ENCODE measurements around the gene GRIA3.
A peak's percentile ranks its signal among the peaks of the same experiment; 100 is the strongest.

The GRIA3 gene

GRCh38 chrX:123184219-123184865 is at the start of gene GRIA3:
Gene GRIA3 (plus strand): TSS chrX:123184278. CDS start chrX:123184536, 258 bp downstream.
- DNase-seq, result peak in 6 of 10 donors; percentile 17 to 82 (median 47)
- intact Hi-C loops (cut with DNase I), result no loop called here

- DNase-seq, result no peak
- intact Hi-C loops (cut with DNase I), result no loop called here
Measured at GRCh38 chrX:123138473-123138872, 45.6 kb upstream of the GRIA3 start.

GRCh38 chrX:123140454-123140853 is 43.6 kb upstream of the GRIA3 start:
- DNase-seq, result no peak
- intact Hi-C loops (cut with DNase I), result no loop called here

- no peak for DNase-seq
- intact Hi-C loops (cut with DNase I), result no loop called here
Measured at GRCh38 chrX:123140904-123141303, 43.2 kb upstream of the GRIA3 start.

DNA sequence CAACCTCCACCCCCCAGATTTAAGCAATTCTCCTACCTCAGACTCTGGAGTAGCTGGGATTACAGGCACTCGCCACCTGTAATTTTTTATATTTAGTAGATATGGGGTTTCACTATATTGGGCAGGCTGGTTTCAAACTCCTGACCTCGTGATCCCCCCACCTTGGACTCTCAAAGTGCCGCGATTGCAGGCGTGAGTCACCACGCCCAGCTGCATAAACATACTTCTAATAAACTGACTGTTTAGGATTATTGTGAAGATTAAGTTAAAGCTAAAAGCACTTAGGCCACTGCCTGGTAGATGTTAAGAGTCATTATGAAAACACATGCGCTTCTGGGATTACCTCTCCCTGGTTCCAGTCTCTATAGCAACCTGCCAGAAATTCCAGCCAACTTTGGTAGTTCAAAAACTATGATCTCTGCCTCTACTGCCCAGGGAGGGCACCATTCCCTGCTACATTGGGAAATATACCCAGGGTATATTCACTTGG is 30.2 kb upstream of the GRIA3 start:
- intact Hi-C loops (cut with DNase I), result no loop called here
- DNase-seq, result no peak

- no peak for DNase-seq
- intact Hi-C loops (cut with DNase I), result no loop called here
Measured at GRCh38 chrX:123155327-123155726, 28.8 kb upstream of the GRIA3 start.

- no peak for DNase-seq
- intact Hi-C loops (cut with DNase I), result no loop called here
Measured at GRCh38 chrX:123157586-123157985, 26.5 kb upstream of the GRIA3 start.

DNA sequence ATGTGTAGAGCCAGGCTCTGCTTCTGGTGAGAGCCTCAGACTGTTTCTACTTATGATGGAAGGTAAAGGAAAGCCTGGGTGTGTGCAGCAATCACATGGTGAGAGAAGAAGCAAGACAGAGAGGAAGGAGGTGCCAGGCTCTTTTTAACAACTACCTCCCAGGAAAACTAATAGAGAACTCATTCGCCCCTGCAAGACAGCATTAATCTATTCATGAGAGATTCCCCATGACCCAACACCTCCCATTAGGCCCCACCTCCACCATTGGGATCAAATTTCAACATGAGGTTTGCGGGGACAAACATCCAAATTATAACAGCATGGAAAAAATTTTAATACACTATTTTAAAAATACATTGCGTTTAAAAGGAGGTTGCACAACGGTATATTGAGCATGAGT is 24.7 kb upstream of the GRIA3 start:
- no peak for DNase-seq
- intact Hi-C loops (cut with DNase I), result no loop called here

DNA sequence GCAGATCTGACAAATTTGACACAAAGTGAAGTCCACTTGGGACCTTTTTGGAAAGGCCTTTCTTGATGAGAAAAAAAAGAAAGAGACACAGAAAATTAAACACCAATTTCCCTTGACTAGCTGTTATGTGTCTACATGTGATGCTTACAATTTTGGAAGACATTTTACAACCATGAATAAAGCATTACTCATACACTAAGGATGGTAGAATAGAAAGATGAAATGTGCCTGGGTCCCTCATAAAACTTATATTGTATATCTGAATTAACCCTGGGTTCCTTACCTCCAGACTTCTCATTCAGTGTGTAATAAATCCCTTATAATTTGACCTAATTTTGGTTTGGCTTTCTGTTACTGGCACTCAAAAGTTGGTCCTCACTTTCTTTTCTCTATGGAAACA is 16.5 kb upstream of the GRIA3 start:
- intact Hi-C loops (cut with DNase I), result no loop called here
- DNase-seq, result no peak

GRCh38 chrX:123169247-123169901 is 14.7 kb upstream of the GRIA3 start:
- no peak for DNase-seq
- intact Hi-C loops (cut with DNase I), result no loop called here

- DNase-seq, result no peak
- intact Hi-C loops (cut with DNase I), result loop anchor here (10.0 kb wide), 1 partner anchor 254 kb away; no protein-coding TSS in a partner anchor
Measured at GRCh38 chrX:123170546-123170945, 13.5 kb upstream of the GRIA3 start.

DNA sequence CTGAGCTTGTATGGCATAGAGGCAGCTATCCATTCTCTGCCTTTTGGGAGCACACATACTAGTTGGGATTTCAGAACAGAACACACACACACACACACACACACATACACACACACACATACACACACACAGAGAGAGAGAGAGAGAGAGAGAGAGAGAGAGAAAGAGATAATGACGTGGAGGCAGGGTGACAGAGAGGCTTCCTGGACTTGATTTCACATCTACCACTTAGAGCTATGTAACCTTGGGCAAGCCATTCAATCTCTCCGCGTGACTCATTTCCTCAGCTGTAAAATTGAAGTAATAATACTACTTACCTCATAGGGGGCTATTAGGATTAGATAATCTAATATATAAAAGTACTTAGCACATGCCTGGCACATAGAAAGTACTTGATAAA is 12.3 kb upstream of the GRIA3 start:
- intact Hi-C loops (cut with DNase I), result loop anchor here (10.0 kb wide), 1 partner anchor 253 kb away; no protein-coding TSS in a partner anchor
- DNase-seq, result no peak

- DNase-seq, result no peak
- intact Hi-C loops (cut with DNase I), result loop anchor here (10.0 kb wide), 1 partner anchor 252 kb away; no protein-coding TSS in a partner anchor
Measured at GRCh38 chrX:123172869-123173268, 11.2 kb upstream of the GRIA3 start.

DNA sequence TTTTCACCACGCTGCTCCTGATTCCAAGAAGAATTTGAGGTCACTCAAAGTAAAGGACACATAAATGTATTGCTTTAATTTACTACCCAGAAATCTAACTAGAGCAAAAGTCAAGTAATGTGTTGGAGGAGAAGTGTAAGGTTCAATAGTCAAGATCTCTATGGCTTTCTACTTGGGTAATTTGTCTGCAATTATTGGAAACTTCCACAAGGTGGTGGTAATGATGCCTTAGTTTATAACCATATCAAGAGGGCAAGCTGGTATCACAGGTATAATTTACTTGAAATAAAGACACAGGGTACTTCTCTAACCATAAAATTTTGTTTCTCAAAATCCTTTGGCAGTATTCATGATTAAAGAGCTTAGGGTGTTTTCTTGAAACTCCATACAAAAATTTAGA is 10.2 kb upstream of the GRIA3 start:
- DNase-seq, result no peak
- intact Hi-C loops (cut with DNase I), result loop anchor here (10.0 kb wide), 1 partner anchor 251 kb away; no protein-coding TSS in a partner anchor

DNA sequence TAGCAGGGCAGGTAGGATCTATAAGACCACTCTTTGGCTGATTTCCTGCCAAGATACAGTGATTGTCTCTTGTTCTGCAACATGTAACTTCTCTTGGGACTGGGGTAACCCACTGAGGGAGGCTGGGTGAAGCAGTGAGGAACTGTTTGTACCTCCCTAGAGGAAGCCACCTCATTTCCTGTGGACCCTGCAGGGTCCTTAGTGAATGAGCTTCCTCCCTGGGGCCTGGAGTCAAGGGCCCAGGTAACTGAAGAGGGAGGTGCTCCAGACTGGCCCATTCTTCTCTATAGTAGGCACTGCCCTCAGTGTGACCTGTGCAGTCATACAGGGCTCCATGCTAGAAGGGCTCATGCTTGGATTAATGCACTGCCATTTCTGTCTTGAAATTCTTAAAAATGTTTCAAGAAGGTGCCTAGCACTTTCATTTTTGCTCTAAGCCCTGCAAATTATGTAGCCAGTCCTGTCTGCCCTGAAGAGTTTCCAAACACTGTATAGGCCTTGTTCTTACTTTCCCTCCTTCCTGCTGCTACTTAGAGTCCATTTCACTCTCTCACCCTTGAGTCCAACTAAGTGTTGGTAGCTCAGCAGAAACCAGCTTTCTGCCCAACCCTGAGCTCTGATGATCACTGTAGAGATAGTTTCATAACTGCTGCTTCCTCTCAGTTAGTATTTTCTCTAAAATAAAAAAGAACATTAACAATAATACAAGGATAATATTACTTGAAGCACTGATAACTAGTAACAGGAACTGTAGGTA is 8.5 kb upstream of the GRIA3 start:
- no peak for DNase-seq
- intact Hi-C loops (cut with DNase I), result loop anchor here (10.0 kb wide), 1 partner anchor 249 kb away; no protein-coding TSS in a partner anchor

DNA sequence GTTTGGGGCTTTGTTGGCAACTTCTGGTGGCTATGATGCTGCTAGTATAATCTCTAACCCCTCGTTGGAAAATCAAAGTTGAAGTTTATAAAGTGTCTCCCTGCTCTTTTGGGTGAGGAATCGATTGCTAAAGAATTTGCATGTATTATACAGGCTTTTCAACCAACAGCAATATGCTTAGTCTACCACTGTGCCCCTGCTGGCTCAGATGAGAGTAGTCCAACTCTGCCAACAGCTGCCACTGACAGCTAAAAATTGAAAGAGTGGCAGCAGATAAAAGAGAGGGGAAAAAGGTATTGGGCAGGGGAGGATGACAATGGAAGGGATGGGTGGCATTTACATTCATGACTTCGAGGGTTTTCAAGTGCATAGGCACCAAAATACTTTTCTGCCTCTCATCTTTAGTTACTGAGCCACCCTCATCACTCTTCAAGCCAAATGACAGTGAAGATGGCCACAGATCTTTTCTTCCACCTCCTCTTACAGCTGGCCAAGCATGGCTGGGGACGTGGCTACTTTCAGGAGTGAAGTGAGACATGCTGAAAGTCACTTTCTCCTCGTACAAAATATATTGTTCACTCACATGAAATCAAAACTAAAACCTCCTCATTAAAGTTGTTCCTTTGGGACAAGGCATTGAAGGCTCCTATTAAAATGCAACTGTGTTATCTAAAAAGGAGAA is 2.7 kb upstream of the GRIA3 start:
- intact Hi-C loops (cut with DNase I), result no loop called here
- DNase-seq, result no peak

- peak in 6 of 10 donors; percentile 11 to 88 (median 56) for DNase-seq
Measured at GRCh38 chrX:123184866-123185276, 793 bp downstream of the GRIA3 start.

GRCh38 chrX:123185721-123186120 is 1.6 kb downstream of the GRIA3 start:
- intact Hi-C loops (cut with DNase I), result no loop called here

More at GRCh38 chrX:123184866-123185276, 793 bp downstream of the GRIA3 start:
- intact Hi-C loops (cut with DNase I), result no loop called here

DNA sequence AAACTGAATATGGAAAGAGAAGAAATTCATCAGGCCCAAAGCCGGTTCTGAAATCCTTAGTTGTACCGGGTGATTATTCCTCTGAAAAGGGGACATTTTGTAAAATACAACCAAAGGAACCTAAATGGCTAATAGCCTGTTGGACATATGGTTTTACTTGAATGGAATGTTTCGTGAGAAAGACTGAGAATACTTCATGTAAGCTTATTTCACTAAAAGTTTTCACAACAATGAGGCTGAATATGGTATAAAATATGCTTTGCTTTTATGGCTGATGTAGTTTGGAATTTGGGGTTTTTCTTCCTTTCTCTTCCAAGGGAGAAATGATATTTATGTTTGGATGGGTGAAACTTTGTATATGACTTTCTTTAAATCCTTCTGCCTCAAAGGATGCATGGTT is 2.7 kb downstream of the GRIA3 start:
- no peak for DNase-seq
- intact Hi-C loops (cut with DNase I), result no loop called here

More at GRCh38 chrX:123185721-123186120, 1.6 kb downstream of the GRIA3 start:
- peak in 3 of 10 donors; percentile 12 to 67 (median 13) for DNase-seq

DNA sequence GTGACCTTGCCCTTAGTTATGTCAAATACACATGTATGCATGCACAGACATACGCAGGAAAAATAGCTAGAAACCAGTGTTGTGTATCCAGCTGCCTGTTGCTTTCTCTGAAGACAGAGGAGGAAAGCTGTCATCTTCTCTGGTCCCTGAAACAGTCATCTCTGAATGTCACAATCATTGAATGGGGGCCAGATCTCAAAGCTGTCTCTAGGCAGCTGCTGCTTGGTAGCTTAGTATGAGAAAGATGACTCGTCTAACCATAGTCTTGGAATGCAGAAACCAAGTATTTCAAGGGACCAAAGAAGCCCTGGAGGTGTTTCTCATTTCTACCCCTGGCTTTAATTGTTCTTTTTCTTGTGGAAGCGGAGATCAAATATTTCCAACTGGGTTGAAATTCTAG is 4.0 kb downstream of the GRIA3 start:
- intact Hi-C loops (cut with DNase I), result no loop called here
- DNase-seq, result no peak

Measured in posterior cingulate gyrus (tissue), 11 donors.